SK-N-SH (cell line): ENCODE data around the gene PLLP. TPM values are rescaled to one million over a fixed set of nuclear protein-coding genes. Genes with fewer than 3 reads are reported as not detected.

ENCODE experiments used
- CTCF ChIA-PET: fragments of 300-600, 350-600 bp; formaldehyde crosslinking; extraction: SDS; loops from one replicate; lab custom pipeline; 2021; lab: Yijun Ruan, JAX
- POLR2A ChIA-PET: fragments of 350-600 bp; sonication (Branson Sonifier 250); formaldehyde crosslinking; extraction: SDS; loops from one replicate; lab custom pipeline; 2020; ENCODE audit warnings: antibody characterized with exemption, inconsistent platforms; lab: Yijun Ruan, JAX
- DNase-seq: peaks from one replicate; pipeline ENCODE4 v3.0.0; 2012
- H2AFZ ChIP-seq: fragments of 200-600 bp; sonication (generic); 2 replicates; pipeline ENCODE4 v1.8.1; 2016; ENCODE audit warnings: antibody characterized with exemption, mild to moderate bottlenecking, low read depth
- H3F3A ChIP-seq: fragments of 200-600 bp; sonication (generic); replicated peaks from 2 replicates; pipeline ENCODE3; 2016; ENCODE audit warnings: antibody characterized with exemption, mild to moderate bottlenecking; ENCODE audit not compliant: insufficient read depth
- H3K27ac ChIP-seq, 2 experiments: fragments of 200-500 bp in 1 of 2; fragments of 200-600 bp in 1 of 2; sonication (Bioruptor generic) in 1 of 2; sonication (generic), shearing (Covaris generic) in 1 of 2; 2 replicates each; pipeline versions ENCODE4 v1.5.1 to v1.6.1; 2014 to 2016; ENCODE audit warnings: low read depth in 2 of 2, inconsistent platforms in 1 of 2, low read length in 1 of 2, mild to moderate bottlenecking in 1 of 2, mixed read lengths in 1 of 2
- H3K27me3 ChIP-seq: fragments of 200-600 bp; sonication (generic), shearing (Covaris generic); 2 replicates; pipeline ENCODE4 v1.6.1; 2016; ENCODE audit warnings: mixed run types; ENCODE audit not compliant: insufficient read depth
- H3K36me3 ChIP-seq, 2 experiments: fragments of 200-500 bp in 1 of 2; fragments of 200-600 bp in 1 of 2; sonication (Bioruptor generic) in 1 of 2; sonication (generic) in 1 of 2; replicated peaks in 1 of 2; 2 replicates each; pipeline versions ENCODE3 to v1.5.1; 2014 to 2016; ENCODE audit warnings: low read length in 1 of 2, mild to moderate bottlenecking in 1 of 2; ENCODE audit not compliant: insufficient read depth in 2 of 2, control insufficient read depth in 1 of 2
- H3K4me1 ChIP-seq, 2 experiments: fragments of 200-500 bp in 1 of 2; fragments of 200-600 bp in 1 of 2; sonication (Bioruptor generic) in 1 of 2; sonication (generic), shearing (Covaris generic) in 1 of 2; 2 replicates each; pipeline versions ENCODE4 v1.5.1 to v1.6.1; 2014 to 2016; ENCODE audit warnings: low read depth in 1 of 2, low read length in 1 of 2, mixed run types in 1 of 2; ENCODE audit not compliant: insufficient read depth in 2 of 2, control insufficient read depth in 1 of 2
- H3K4me2 ChIP-seq: fragments of 200-600 bp; sonication (generic), shearing (Covaris generic); 2 replicates; pipeline ENCODE4 v1.6.1; 2017; ENCODE audit warnings: mixed run types
- H3K4me3 ChIP-seq, 2 experiments: fragments of 200-500 bp in 1 of 2; fragments of 200-600 bp in 1 of 2; sonication (Bioruptor generic) in 1 of 2; sonication (generic), shearing (Covaris generic) in 1 of 2; 2 replicates each; pipeline versions ENCODE4 v1.5.1 to v1.8.1; 2014 to 2016; ENCODE audit warnings: low read depth in 2 of 2, inconsistent platforms in 1 of 2, low read length in 1 of 2, mild to moderate bottlenecking in 1 of 2, mixed read lengths in 1 of 2, moderate library complexity in 1 of 2
- H3K79me2 ChIP-seq: fragments of 200-600 bp; sonication (generic); 2 replicates; pipeline ENCODE4 v1.8.1; 2017; ENCODE audit warnings: mild to moderate bottlenecking; ENCODE audit not compliant: insufficient read depth
- H3K9ac ChIP-seq: fragments of 200-600 bp; sonication (generic); 2 replicates; pipeline ENCODE4 v1.6.1; 2017; ENCODE audit warnings: mixed run types
- H3K9me2 ChIP-seq: fragments of 200-600 bp; sonication (generic); 2 replicates; pipeline ENCODE4 v1.6.1; 2017; ENCODE audit warnings: mixed run types
- H3K9me3 ChIP-seq: fragments of 200-600 bp; sonication (generic); 2 replicates; pipeline ENCODE4 v1.6.1; 2017; ENCODE audit warnings: mixed run types, mild to moderate bottlenecking, moderate library complexity
- H4K20me1 ChIP-seq: fragments of 200-600 bp; sonication (generic); 2 replicates; pipeline ENCODE4 v1.6.1; 2017; ENCODE audit warnings: mild to moderate bottlenecking, mixed run types; ENCODE audit not compliant: insufficient read depth
- CHD2 ChIP-seq: fragments of 150-350 bp; IDR thresholded peaks from 2 replicates; pipeline ENCODE4 v1.6.1; 2018; ENCODE audit warnings: low read length; ENCODE audit not compliant: partially characterized antibody
- ELF1 ChIP-seq: IDR thresholded peaks from 2 replicates; pipeline ENCODE4 v1.4.0; 2012
- EZH2phosphoT487 ChIP-seq: fragments of 200-600 bp; sonication (generic); IDR thresholded peaks from 2 replicates; pipeline ENCODE4 v1.6.1; 2017; ENCODE audit warnings: low read depth, mixed run types, mild to moderate bottlenecking, antibody characterized with exemption, moderate library complexity, borderline replicate concordance
- FOSL2 ChIP-seq: IDR thresholded peaks from 2 replicates; pipeline ENCODE4 v1.4.0; 2012; ENCODE audit warnings: low read depth, mild to moderate bottlenecking, moderate library complexity, borderline replicate concordance
- FOXJ3 ChIP-seq: sonication (generic); formaldehyde crosslinking; IDR thresholded peaks from 2 replicates; pipeline ENCODE4 v1.5.1; 2020; ENCODE audit warnings: mild to moderate bottlenecking, missing genetic modification reagents
- FOXM1 ChIP-seq: IDR thresholded peaks from 2 replicates; pipeline ENCODE4 v1.4.0; 2012; ENCODE audit warnings: low read depth, mild to moderate bottlenecking
- GABPA ChIP-seq: IDR thresholded peaks from 2 replicates; pipeline ENCODE4 v1.4.0; 2012; ENCODE audit warnings: low read depth, mild to moderate bottlenecking
- MEF2A ChIP-seq: IDR thresholded peaks from 2 replicates; pipeline ENCODE4 v1.4.0; 2012; ENCODE audit warnings: low read depth, borderline replicate concordance
- MXI1 ChIP-seq: IDR thresholded peaks from 2 replicates; pipeline ENCODE4 v1.6.1; 2012; ENCODE audit warnings: mild to moderate bottlenecking, low read depth, low read length, improper control_type of control experiment
- NRF1 ChIP-seq: IDR thresholded peaks from 2 replicates; pipeline ENCODE4 v1.6.1; 2012; ENCODE audit warnings: low read depth, mild to moderate bottlenecking, low read length
- RCOR1 ChIP-seq: fragments of 150-350 bp; IDR thresholded peaks from 2 replicates; pipeline ENCODE4 v1.6.1; 2017; ENCODE audit warnings: antibody characterized with exemption, low read length
- REST ChIP-seq: IDR thresholded peaks from 2 replicates; pipeline ENCODE4 v1.6.1; 2012; ENCODE audit warnings: mild to moderate bottlenecking, low read depth, low read length, moderate library complexity
- RXRA ChIP-seq: IDR thresholded peaks from 2 replicates; pipeline ENCODE4 v1.4.0; 2012; ENCODE audit warnings: low read depth, mild to moderate bottlenecking, borderline replicate concordance
- TCF12 ChIP-seq: IDR thresholded peaks from 2 replicates; pipeline ENCODE4 v1.4.0; 2012
- TEAD4 ChIP-seq: IDR thresholded peaks from 2 replicates; pipeline ENCODE4 v1.4.0; 2012; ENCODE audit warnings: mild to moderate bottlenecking, borderline replicate concordance; ENCODE audit not compliant: insufficient read depth
- USF1 ChIP-seq: IDR thresholded peaks from 2 replicates; pipeline ENCODE4 v1.4.0; 2012; ENCODE audit warnings: low read depth, borderline replicate concordance
- ZBTB33 ChIP-seq: IDR thresholded peaks from 2 replicates; pipeline ENCODE4 v1.4.0; 2012; ENCODE audit warnings: low read depth, borderline replicate concordance
- WGBS: methylation state at CpG from one replicate; pipeline ENCODE4 v1.1.6; 2017; ENCODE audit warnings: low lambda C conversion rate; 5-methylcytosine and 5-hydroxymethylcytosine counted together
- polyA plus RNA-seq, 3 experiments: library from polyadenylated mRNA; depleted of rRNA; stranded (reverse); fragments of >200 nt; gene quantifications; 2 replicates each; pipeline ENCODE4 v1.2.3, GENCODE V29; 2012
- TF ChIP-seq, protein P1 (sequence below): fragments of 200-600 bp; sonication (generic); IDR thresholded peaks from 2 replicates; pipeline ENCODE4 v1.6.1; 2017; ENCODE audit warnings: antibody characterized with exemption, mild to moderate bottlenecking, moderate library complexity
- TF ChIP-seq, protein P2 (sequence below): IDR thresholded peaks from 2 replicates; pipeline ENCODE4 v1.4.0; 2012; ENCODE audit warnings: low read depth
- TF ChIP-seq, protein P3 (sequence below): fragments of 150-350 bp; IDR thresholded peaks from 2 replicates; pipeline ENCODE4 v1.6.1; 2017; ENCODE audit warnings: antibody characterized with exemption, low read length, low read depth, borderline replicate concordance

The PLLP gene
- polyA plus RNA-seq, 1 of the 3 experiments (the other 2 are of a cell fraction), result 1.3 TPM

DNA sequence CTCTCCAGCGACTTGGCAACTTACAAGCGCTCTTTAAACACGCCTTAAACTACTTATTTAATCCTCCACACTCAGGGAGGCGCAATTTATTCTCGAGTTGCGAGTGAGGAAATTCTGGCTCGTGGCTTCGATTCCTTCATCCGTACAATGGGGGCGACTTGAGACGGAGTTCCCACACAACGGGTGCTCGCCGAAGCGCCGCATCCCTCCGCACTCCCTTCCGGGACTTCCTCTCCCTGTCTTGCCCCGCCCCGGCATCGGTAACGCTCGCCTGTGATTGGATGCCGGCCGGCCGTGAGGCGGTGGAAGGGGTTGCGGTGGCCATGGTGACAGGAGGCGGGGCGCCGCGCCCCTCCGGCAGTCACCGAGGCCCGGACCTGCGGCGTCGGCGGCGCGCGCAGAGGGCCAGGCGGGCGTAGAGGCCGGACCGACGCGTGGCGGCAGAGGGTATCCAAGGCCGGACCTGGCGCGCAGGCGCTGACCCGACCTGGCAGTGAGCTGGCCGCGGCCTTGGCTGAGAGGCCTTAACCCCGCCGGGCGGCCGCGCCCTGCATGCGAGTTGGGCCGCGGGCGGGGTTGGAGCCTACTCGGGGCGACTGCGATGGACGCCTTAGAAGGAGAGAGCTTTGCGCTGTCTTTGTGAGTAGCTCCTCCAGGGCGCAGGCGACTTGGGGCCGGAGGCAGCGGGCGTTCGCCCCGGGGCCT lies 39.6 kb downstream of the PLLP start, which contains the start of gene ARL2BP (continued):
- TF ChIP-seq, protein P1, sequence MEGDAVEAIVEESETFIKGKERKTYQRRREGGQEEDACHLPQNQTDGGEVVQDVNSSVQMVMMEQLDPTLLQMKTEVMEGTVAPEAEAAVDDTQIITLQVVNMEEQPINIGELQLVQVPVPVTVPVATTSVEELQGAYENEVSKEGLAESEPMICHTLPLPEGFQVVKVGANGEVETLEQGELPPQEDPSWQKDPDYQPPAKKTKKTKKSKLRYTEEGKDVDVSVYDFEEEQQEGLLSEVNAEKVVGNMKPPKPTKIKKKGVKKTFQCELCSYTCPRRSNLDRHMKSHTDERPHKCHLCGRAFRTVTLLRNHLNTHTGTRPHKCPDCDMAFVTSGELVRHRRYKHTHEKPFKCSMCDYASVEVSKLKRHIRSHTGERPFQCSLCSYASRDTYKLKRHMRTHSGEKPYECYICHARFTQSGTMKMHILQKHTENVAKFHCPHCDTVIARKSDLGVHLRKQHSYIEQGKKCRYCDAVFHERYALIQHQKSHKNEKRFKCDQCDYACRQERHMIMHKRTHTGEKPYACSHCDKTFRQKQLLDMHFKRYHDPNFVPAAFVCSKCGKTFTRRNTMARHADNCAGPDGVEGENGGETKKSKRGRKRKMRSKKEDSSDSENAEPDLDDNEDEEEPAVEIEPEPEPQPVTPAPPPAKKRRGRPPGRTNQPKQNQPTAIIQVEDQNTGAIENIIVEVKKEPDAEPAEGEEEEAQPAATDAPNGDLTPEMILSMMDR, result peak; percentile 27; the same call in 1 of the 2 replicates
- TF ChIP-seq TCF12 (peak; percentile 12; the same call in 1 of the 2 replicates), ELF1 (peak; percentile 79), MXI1 (peak; percentile 66), CHD2 (peak; percentile 49), TEAD4 (no peak), FOXM1 (no peak), RCOR1 (no peak), USF1 (no peak), NRF1 (peak; percentile 73), FOXJ3 (CRISPR knock-in tag) (no peak), GABPA (peak; percentile 71), EZH2phosphoT487 (no peak)
- TF ChIP-seq, protein P2, sequence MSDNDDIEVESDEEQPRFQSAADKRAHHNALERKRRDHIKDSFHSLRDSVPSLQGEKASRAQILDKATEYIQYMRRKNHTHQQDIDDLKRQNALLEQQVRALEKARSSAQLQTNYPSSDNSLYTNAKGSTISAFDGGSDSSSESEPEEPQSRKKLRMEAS, result peak; percentile 44
- TF ChIP-seq, protein P3, sequence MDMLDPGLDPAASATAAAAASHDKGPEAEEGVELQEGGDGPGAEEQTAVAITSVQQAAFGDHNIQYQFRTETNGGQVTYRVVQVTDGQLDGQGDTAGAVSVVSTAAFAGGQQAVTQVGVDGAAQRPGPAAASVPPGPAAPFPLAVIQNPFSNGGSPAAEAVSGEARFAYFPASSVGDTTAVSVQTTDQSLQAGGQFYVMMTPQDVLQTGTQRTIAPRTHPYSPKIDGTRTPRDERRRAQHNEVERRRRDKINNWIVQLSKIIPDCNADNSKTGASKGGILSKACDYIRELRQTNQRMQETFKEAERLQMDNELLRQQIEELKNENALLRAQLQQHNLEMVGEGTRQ, result no peak
- TF ChIP-seq, all 33 proteins: peak for 13

GRCh38 chr16:57244463-57244766 lies 40.1 kb downstream of the PLLP start:
- no peak for DNase-seq
- TF ChIP-seq, protein P3, result no peak
- TF ChIP-seq MXI1 (no peak), REST (no peak), ZBTB33 (no peak), NRF1 (no peak), RXRA (no peak), FOSL2 (no peak), MEF2A (no peak), FOXJ3 (CRISPR knock-in tag) (no peak)

More at GRCh38 chr16:57244463-57244766, 40.1 kb downstream of the PLLP start:
- WGBS, result 14% methylated on average over 9 of the region's 9 CpGs
- peak overlapping the region; percentile 91 to 93 for H3K27ac ChIP-seq
- H3K9ac ChIP-seq, result peak overlapping the region; percentile 75
- no peaks in the 10 kb centered on the region for H3K9me2 ChIP-seq
- peaks cover 5 to 9% of the 10 kb centered on the region in 2 experiments; a peak in 2 of 4 replicates for H3K4me1 ChIP-seq
- CTCF ChIA-PET, result interaction anchor here (1.0 to 2.2 kb wide), 5 partner anchors 36 to 160 kb away, joined by 3 to 9 read pairs (median 3); no protein-coding TSS in a partner anchor
- H3K4me2 ChIP-seq, result peak overlapping the region; percentile 96
- H3K27me3 ChIP-seq, result no peaks in the 10 kb centered on the region
- H3F3A ChIP-seq, result peaks cover 30% of the 10 kb centered on the region
- H4K20me1 ChIP-seq, result no peaks in the 10 kb centered on the region
- no peaks in the 10 kb centered on the region for H3K9me3 ChIP-seq
- peak overlapping the region; percentile 74 for H2AFZ ChIP-seq
- H3K79me2 ChIP-seq, result peaks cover 20% of the 10 kb centered on the region
- POLR2A ChIA-PET, result interaction anchor here (0.6 to 1.1 kb wide), 4 partner anchors 11 to 55 kb away, joined by 3 to 7 read pairs (median 4); no protein-coding TSS in a partner anchor
- H3K4me3 ChIP-seq, result peak overlapping the region; percentile 67 to 79
- peaks cover 23 to 41% of the 10 kb centered on the region in 2 experiments for H3K36me3 ChIP-seq
